Fibroblast of lung (primary cell): ENCODE measurements around the gene AGK.

ENCODE experiments used
- EZH2 ChIP-seq: IDR thresholded peaks from 2 replicates; pipeline ENCODE4 v1.5.1; 2012; ENCODE audit warnings: low read length, control low read depth, mild to moderate bottlenecking; ENCODE audit errors: missing control alignments
- TF ChIP-seq, protein P1 (sequence below), 2 donors: IDR thresholded peaks in 1 of 2; conservative IDR thresholded peaks in 1 of 2; 1 replicate in 1 of 2; 2 replicates in 1 of 2; pipeline ENCODE4 v1.5.1; 2011 to 2012; ENCODE audit warnings: low read length in 2 of 2, control low read depth in 1 of 2, inconsistent platforms in 1 of 2, low read depth in 1 of 2, mild to moderate bottlenecking in 1 of 2

DNA sequence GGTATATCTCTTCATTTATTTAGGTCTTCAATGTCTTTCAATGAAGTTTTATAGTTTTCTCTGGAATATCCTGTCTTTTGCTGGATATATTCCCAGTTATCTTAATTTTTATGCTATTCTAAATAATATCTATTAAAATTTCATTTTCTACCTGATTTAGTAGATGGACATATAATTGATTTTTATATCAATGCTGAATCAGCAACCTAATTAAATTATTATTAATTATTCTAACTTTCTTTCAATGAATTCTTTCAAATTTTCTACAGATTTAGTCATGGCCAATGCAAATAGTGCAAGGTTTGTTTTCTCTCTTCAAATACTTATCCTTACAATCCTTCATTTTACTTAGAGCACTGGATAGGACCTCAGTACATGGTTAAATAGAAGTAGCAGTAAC lies 94.0 kb downstream of the AGK start:
- TF ChIP-seq, protein P1, sequence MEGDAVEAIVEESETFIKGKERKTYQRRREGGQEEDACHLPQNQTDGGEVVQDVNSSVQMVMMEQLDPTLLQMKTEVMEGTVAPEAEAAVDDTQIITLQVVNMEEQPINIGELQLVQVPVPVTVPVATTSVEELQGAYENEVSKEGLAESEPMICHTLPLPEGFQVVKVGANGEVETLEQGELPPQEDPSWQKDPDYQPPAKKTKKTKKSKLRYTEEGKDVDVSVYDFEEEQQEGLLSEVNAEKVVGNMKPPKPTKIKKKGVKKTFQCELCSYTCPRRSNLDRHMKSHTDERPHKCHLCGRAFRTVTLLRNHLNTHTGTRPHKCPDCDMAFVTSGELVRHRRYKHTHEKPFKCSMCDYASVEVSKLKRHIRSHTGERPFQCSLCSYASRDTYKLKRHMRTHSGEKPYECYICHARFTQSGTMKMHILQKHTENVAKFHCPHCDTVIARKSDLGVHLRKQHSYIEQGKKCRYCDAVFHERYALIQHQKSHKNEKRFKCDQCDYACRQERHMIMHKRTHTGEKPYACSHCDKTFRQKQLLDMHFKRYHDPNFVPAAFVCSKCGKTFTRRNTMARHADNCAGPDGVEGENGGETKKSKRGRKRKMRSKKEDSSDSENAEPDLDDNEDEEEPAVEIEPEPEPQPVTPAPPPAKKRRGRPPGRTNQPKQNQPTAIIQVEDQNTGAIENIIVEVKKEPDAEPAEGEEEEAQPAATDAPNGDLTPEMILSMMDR (conservative IDR thresholded peaks at IDR 0.05 in 1 of 2, IDR thresholded peaks at IDR 0.05 in 1 of 2; ENCODE audit: low read depth in 1 of 2, low read length in 2 of 2): no peak
- TF ChIP-seq EZH2: no peak
